Activated T-helper 9 cell treated with anti-CD3 and anti-CD28 coated beads, Interleukin-2, amount 50 U/mL, for 16 hours (primary cell): ENCODE data around the gene SRMS.

Source experiments
- DNase-seq: peaks from one replicate; pipeline ENCODE4 v3.0.0-alpha.2; 2020; ENCODE audit warnings: low read depth

SRMS gene, protein sequence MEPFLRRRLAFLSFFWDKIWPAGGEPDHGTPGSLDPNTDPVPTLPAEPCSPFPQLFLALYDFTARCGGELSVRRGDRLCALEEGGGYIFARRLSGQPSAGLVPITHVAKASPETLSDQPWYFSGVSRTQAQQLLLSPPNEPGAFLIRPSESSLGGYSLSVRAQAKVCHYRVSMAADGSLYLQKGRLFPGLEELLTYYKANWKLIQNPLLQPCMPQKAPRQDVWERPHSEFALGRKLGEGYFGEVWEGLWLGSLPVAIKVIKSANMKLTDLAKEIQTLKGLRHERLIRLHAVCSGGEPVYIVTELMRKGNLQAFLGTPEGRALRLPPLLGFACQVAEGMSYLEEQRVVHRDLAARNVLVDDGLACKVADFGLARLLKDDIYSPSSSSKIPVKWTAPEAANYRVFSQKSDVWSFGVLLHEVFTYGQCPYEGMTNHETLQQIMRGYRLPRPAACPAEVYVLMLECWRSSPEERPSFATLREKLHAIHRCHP

DNA sequence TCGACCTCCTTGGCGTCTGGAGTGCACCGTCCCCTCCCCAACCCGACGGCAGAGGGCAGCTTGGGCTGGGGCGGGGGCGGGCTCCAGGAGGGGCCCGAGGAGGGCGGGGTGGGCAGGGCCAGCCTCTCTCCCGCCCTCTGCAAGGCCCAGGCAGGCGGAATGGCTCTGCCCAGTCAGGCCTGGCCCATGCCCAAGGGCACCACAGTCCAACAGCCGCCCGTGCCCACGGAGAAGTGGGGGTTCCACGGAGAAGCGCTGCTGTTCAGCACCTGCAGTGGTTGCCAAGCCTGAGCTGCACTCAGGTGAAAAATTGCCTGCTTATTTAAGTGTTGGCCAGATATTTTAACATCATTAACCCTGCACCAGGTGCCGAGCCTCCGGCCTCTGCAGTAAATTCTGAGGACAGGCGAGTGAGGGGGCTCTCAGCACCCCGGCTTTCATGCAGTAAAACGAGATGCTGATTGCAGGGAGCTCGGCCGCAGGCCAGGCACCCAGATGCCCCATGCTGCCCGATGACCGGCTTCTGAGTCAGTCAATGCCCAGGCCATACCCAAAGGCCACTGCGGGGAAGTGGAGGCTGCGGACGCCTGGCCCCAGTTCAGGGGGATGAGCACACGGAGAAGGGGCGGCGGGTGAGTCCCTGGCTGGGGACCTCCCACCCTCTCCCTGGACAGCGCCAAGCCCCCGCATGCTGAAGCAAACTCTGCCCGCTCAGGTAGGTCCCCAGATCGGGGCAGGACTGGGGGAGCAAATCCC is at the start of gene SRMS:
SRMS (minus strand) TSS at position 25 of the 756 bp plus-strand sequence. CDS start 286 bp downstream, outside the sequence.
- no peak for DNase-seq

DNA sequence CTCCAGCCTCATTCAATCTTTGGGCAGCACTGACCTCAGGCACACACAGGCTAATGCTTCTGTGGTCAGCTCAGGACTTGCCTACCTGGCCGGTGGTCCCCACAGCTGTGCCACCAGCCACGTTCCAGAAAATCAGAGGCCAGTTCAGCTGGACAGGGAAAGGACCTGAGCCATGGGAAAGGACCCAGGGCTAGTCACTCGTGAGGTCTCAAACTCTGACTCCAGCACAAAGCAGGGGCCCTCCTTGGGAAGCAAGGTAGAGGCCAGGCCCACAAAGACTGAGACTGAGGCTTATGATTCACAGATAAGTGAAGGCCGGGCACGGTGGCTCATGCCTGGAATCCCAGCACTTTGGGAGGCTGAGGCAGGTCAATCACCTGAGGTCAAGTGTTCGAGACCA is 48.9 kb upstream of the SRMS start:
- no peak for DNase-seq

GRCh38 chr20:63595416-63596127 is 48.0 kb upstream of the SRMS start:
- no peak for DNase-seq

- no peak for DNase-seq
These were observed 46.6 kb upstream of the SRMS start for GRCh38 chr20:63594043-63594561.

- no peak for DNase-seq
These were observed 45.1 kb upstream of the SRMS start for GRCh38 chr20:63592661-63593060.

DNA sequence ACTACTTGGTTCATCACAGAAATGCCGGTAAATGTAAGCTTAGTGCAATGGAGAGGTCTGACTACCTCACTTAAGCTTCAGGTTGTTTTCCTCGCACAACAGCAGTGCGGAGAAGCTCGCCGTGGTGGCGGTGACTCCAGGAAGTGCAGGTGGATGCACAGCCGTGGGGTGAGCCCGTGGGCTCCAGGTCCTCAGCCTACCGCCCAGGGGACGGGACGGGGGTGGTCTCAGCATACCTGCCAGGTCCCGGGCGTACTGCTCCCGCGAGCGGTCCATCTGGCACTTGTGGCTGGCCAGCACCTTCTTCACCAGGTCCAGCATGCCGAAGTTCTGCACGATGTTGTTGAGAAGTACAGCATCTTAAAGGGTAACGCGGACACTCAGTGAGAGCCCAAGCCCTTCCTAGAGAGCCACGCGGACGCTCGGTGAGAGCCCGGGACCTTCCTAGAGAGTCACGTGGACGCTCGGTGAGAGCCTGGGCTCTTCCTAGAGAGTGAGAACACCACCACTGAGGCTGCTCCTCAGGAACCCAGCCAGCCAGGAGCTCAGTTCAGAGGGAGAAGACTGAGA is 44.3 kb upstream of the SRMS start:
- no peak for DNase-seq

GRCh38 chr20:63591147-63591533 is 43.6 kb upstream of the SRMS start:
- no peak for DNase-seq

GRCh38 chr20:63590218-63591146 is 42.9 kb upstream of the SRMS start:
- DNase-seq, result no peak

DNA sequence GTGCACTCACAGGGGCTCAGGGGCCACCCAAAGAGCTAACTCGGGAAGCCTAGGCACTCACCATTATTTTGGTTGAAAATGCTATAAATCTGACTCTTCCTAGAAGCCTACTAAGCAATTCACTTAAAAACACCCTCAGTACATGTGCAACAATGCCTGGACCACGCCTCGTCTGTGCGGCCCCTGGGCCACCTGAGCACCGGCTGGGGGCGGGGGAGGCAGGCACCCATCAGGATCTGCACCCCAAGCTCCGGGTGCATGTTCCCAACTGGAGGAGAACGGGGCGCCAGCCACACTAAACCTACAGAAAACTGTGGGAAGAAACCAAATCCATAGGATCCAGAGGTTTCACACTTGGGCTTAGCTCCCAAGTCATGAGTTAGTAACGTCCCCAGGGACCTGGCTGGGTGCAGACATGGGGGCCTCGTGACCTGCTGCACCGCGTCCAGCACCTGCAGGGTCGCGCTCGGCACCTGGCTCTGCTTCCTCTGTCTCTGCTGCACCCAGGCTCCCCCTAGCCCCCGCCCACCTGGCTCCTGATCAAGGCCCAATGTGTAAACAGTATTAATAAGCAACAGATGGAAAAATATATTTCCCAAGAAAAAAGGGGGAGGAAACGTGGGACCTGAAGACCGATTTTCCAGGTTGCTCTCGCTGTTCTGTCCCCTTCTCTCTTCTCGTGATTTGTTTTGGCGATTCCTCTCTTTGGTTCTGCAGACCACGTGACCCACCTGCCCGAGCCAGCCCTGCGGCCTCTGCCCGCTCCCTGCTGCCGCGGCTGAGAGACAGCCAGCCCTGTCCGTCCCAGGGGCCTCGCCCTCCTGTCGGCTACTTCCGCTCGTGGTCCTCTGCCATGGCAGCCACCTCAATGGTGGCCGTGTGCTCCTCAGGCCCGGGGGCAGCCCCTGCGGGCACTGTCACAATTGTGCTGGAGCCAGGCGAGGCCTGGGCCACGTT is 42.0 kb upstream of the SRMS start:
- DNase-seq, result no peak

GRCh38 chr20:63588641-63589041 is 41.1 kb upstream of the SRMS start:
- DNase-seq, result no peak

- no peak for DNase-seq
These were observed 40.4 kb upstream of the SRMS start for GRCh38 chr20:63587776-63588591.

DNA sequence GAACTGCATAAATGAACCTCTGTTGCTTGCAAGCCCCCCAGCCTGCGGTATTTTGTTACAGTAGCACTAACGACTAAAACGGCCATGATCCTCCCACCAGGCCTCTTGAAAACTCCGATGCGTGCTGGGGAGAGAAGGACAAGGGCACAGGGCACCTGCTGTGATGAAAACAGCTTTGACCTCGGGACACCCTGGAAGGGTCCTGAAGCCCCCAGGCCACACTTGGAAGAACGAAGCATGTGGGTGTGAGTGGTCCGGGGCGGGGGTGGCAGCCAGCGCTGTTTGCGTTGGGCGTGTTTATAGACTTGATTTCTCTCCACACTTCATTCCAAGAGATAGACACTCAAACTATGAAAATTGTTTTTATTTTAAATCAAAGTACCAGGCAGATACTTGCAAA is 39.7 kb upstream of the SRMS start:
- no peak for DNase-seq

GRCh38 chr20:63586797-63587196 is 39.2 kb upstream of the SRMS start:
- DNase-seq, result no peak

GRCh38 chr20:63585616-63586565 is 38.3 kb upstream of the SRMS start:
- DNase-seq, result no peak

DNA sequence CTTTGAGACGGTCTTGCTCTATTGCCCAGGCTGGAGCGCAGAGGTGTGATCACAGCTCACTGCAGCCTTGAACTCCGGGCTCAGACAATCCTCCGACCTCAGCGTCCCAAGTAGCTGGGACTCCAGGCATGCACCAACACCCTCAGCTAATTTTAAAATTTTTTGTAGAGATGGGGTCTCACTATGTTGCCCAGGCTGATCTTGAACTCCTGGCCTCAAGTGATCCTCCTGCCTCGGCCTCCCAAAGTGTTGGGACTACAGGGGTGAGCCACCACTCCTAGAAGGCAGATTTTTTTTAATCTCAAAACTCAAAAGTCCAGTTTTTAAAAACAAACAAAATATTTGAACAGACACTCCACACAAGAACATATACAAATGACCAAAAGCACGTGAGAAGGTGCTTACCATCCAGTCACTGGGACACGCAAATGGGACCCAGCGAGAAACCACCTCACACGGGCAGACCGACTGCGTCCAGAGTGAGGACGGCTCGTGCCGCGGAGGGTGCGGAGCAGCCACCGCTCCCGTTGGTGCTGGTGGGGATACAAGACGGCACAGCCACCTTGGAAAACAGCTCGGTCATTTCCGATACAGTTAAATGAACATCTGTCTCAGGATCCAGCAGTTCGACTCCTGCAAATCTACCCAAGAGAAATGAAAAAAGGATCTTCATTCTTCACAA is 35.0 kb upstream of the SRMS start:
- no peak for DNase-seq

DNA sequence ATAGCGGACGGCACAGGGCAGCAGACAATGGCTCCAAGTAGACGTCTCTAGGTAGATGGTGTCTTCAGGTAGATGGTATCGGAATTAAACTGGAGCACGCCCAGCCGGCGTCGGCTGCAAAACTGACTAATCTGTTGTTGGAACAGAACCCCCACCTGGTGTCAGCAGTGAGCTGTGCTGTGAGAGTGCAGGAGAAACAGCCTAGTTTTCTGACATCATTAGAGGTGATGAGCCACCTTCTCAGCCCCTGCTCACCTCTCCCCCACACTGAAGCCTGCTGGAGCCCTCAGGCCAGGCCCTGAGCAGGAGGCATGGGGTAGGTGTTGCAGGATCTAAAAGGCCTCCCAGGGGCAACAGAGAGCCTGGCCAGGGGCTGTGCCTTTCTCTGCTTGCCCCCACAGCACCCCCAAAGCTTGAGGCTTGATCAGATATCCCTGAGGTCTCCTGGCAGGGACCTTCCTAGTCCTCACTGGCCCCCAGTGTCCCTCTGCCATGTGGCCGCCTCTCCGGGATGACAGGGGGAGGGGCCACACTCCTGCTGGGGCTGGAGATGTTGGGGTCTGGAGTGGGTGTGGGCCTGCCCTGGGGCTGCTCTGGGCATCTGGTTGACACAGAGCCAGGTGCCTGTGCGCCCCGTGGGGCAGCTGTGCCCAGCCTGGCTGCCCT is 33.4 kb upstream of the SRMS start:
- DNase-seq, result peak; percentile 51
